OCI-LY1 (cell line): Measurements from ENCODE around the gene PTPRE.

Source experiments
- H2AFZ ChIP-seq: fragments of 200-600 bp; sonication (generic), shearing (Covaris generic); 2 replicates; pipeline ENCODE4 v1.6.0; 2014; ENCODE audit warnings: antibody characterized with exemption, mild to moderate bottlenecking, low read length
- H3F3A ChIP-seq: fragments of 200-600 bp; sonication (generic), shearing (Covaris generic); 2 replicates; pipeline ENCODE4 v1.6.0; 2014; ENCODE audit warnings: mild to moderate bottlenecking, antibody characterized with exemption, low read length, moderate library complexity; ENCODE audit not compliant: insufficient read depth
- H3K27ac ChIP-seq: fragments of 200-600 bp; sonication (generic); 2 replicates; pipeline ENCODE4 v1.5.1; 2014; ENCODE audit warnings: low read length, mixed run types, mild to moderate bottlenecking, low read depth; ENCODE audit not compliant: poor library complexity, severe bottlenecking
- H3K27me3 ChIP-seq: fragments of 200-600 bp; sonication (generic); 2 replicates; pipeline ENCODE4 v1.6.0; 2014; ENCODE audit warnings: antibody characterized with exemption, mild to moderate bottlenecking, low read length, moderate library complexity; ENCODE audit not compliant: insufficient read depth
- H3K36me3 ChIP-seq: fragments of 200-600 bp; sonication (generic); 2 replicates; pipeline ENCODE4 v1.6.1; 2014; ENCODE audit warnings: mild to moderate bottlenecking, antibody characterized with exemption, low read length, moderate library complexity, mixed read lengths; ENCODE audit not compliant: insufficient read depth
- H3K4me1 ChIP-seq: fragments of 200-600 bp; sonication (generic); 2 replicates; pipeline ENCODE4 v1.5.1; 2014; ENCODE audit warnings: mild to moderate bottlenecking, low read length, moderate library complexity; ENCODE audit not compliant: insufficient read depth, severe bottlenecking
- H3K4me2 ChIP-seq: fragments of 200-600 bp; sonication (generic), shearing (Covaris generic); 2 replicates; pipeline ENCODE4 v1.6.1; 2014; ENCODE audit warnings: low read length
- H3K4me3 ChIP-seq: fragments of 200-600 bp; sonication (generic); 2 replicates; pipeline ENCODE4 v1.5.1; 2014; ENCODE audit warnings: low read length, low read depth, mild to moderate bottlenecking, mixed read lengths; ENCODE audit not compliant: poor library complexity, severe bottlenecking
- H3K79me2 ChIP-seq: fragments of 200-600 bp; shearing (Covaris generic); 2 replicates; pipeline ENCODE4 v1.6.1; 2016; ENCODE audit warnings: mixed run types, low read length, mixed read lengths; ENCODE audit not compliant: insufficient read depth
- H3K9ac ChIP-seq: fragments of 200-600 bp; sonication (generic), shearing (Covaris generic); 2 replicates; pipeline ENCODE4 v1.6.1; 2014; ENCODE audit warnings: mild to moderate bottlenecking, low read length, mixed read lengths
- H3K9me2 ChIP-seq: fragments of 200-600 bp; sonication (generic), shearing (Covaris generic); 2 replicates; pipeline ENCODE4 v1.6.1; 2014; ENCODE audit warnings: low read depth, mild to moderate bottlenecking, low read length, mixed read lengths
- H3K9me3 ChIP-seq: fragments of 200-600 bp; shearing (Covaris generic); 2 replicates; pipeline ENCODE4 v1.6.1; 2014; ENCODE audit warnings: low read length, mixed read lengths
- H4K20me1 ChIP-seq: fragments of 200-600 bp; sonication (generic), shearing (Covaris generic); 2 replicates; pipeline ENCODE4 v1.6.0; 2016; ENCODE audit warnings: mild to moderate bottlenecking, low read length; ENCODE audit not compliant: insufficient read depth
- CTCF ChIP-seq: fragments of 200-600 bp; sonication (generic), shearing (Covaris generic); IDR thresholded peaks from 2 replicates; pipeline ENCODE4 v1.5.1; 2017; ENCODE audit warnings: mild to moderate bottlenecking, antibody characterized with exemption, low read length, moderate library complexity, mixed read lengths
- EZH2 ChIP-seq: fragments of 200-600 bp; sonication (generic), shearing (Covaris generic); IDR thresholded peaks from 2 replicates; pipeline ENCODE4 v1.8.0; 2017; ENCODE audit warnings: borderline replicate concordance, mixed run types, mild to moderate bottlenecking, antibody characterized with exemption, low read length, moderate library complexity, mixed read lengths

PTPRE gene

GRCh38 chr10:127990846-127991542 is 84.1 kb downstream of the PTPRE start:
- no peak overlapping the region for H3K4me2 ChIP-seq
- no peaks in the 10 kb centered on the region for H3K36me3 ChIP-seq
- no peak overlapping the region for H3K9ac ChIP-seq
- H3K9me3 ChIP-seq, result no peaks in the 10 kb centered on the region
- H4K20me1 ChIP-seq, result no peaks in the 10 kb centered on the region
- no peaks in the 10 kb centered on the region for H3K79me2 ChIP-seq
- no peaks in the 10 kb centered on the region for H3F3A ChIP-seq
- no peak overlapping the region for H3K27ac ChIP-seq
- H2AFZ ChIP-seq, result no peak overlapping the region
- H3K27me3 ChIP-seq, result 0 out of 2 replicates have a peak, but pooled peaks cover 4% of the 10 kb centered on the region
- H3K4me1 ChIP-seq, result no peaks in the 10 kb centered on the region
- no peak overlapping the region for H3K4me3 ChIP-seq
- H3K9me2 ChIP-seq, result no peaks in the 10 kb centered on the region
- TF ChIP-seq EZH2, result no peak
- TF ChIP-seq CTCF, result no peak

- no peak overlapping the region for H3K27ac ChIP-seq
- H3K36me3 ChIP-seq, result no peaks in the 10 kb centered on the region
- H3K27me3 ChIP-seq, result 0 out of 2 replicates have a peak, but pooled peaks cover 4% of the 10 kb centered on the region
- no peaks in the 10 kb centered on the region for H3K9me3 ChIP-seq
- no peak overlapping the region for H3K9ac ChIP-seq
- no peaks in the 10 kb centered on the region for H3F3A ChIP-seq
- H3K79me2 ChIP-seq, result no peaks in the 10 kb centered on the region
- no peak overlapping the region for H2AFZ ChIP-seq
- H4K20me1 ChIP-seq, result no peaks in the 10 kb centered on the region
- no peaks in the 10 kb centered on the region for H3K9me2 ChIP-seq
- H3K4me3 ChIP-seq, result no peak overlapping the region
- no peak for TF ChIP-seq EZH2
- TF ChIP-seq CTCF, result no peak
- H3K4me2 ChIP-seq, result no peak overlapping the region
- H3K4me1 ChIP-seq, result no peaks in the 10 kb centered on the region
Measured at GRCh38 chr10:127991543-127992255, 84.8 kb downstream of the PTPRE start.

GRCh38 chr10:127992376-127992775 is 85.5 kb downstream of the PTPRE start:
- TF ChIP-seq CTCF (no peak), EZH2 (no peak)
- Histone ChIP-seq H3F3A (no peaks in the 10 kb centered on the region), H3K4me1 (no peaks in the 10 kb centered on the region), H3K9ac (no peak overlapping the region), H3K79me2 (no peaks in the 10 kb centered on the region), H3K36me3 (no peaks in the 10 kb centered on the region), H3K27ac (no peak overlapping the region), H4K20me1 (no peaks in the 10 kb centered on the region), H2AFZ (no peak overlapping the region), H3K27me3 (0 out of 2 replicates have a peak, but pooled peaks cover 4% of the 10 kb centered on the region), H3K9me2 (no peaks in the 10 kb centered on the region), H3K4me2 (no peak overlapping the region), H3K4me3 (no peak overlapping the region), H3K9me3 (no peaks in the 10 kb centered on the region)
